Thoracic aorta (tissue), 2 donors: ENCODE results near the gene CRIP2. TPM values are rescaled to one million over a fixed set of nuclear protein-coding genes. Genes with fewer than 3 reads are reported as not detected.

Experiments
- ATAC-seq: fragments of 150-250 bp; one replicate; pipeline ENCODE4 v1.8.0; 2017; ENCODE audit warnings: low read depth; ENCODE audit not compliant: insufficient number of reproducible peaks, low FRiP score
- DNase-seq: peaks from one replicate; pipeline ENCODE4 v3.0.0-alpha.2; 2020; ENCODE audit warnings: low spot score
- H3K27ac ChIP-seq, 2 donors: fragments of 200-600 bp; sonication (generic); 1 replicate in 1 of 2; 2 replicates in 1 of 2; pipeline ENCODE4 v1.5.1; 2016; ENCODE audit warnings: mild to moderate bottlenecking in 2 of 2, moderate library complexity in 2 of 2
- H3K27me3 ChIP-seq: fragments of 200-600 bp; sonication (generic); replicated peaks from 2 replicates; pipeline ENCODE4 v1.6.0; 2016; ENCODE audit warnings: mild to moderate bottlenecking; ENCODE audit not compliant: insufficient read depth
- H3K36me3 ChIP-seq: fragments of 200-600 bp; sonication (generic); one replicate; pipeline ENCODE4 v1.5.1; 2016
- H3K4me1 ChIP-seq, 2 donors: fragments of 200-600 bp; sonication (generic); 1 replicate in 1 of 2; 2 replicates in 1 of 2; pipeline versions ENCODE4 v1.5.1 to v1.6.0; 2016; ENCODE audit warnings: low read depth in 2 of 2, mild to moderate bottlenecking in 1 of 2; ENCODE audit not compliant: control insufficient read depth in 1 of 2
- H3K4me3 ChIP-seq: fragments of 200-600 bp; sonication (generic); 2 replicates; pipeline ENCODE4 v1.5.1; 2016; ENCODE audit warnings: mild to moderate bottlenecking
- H3K9me3 ChIP-seq: fragments of 200-600 bp; sonication (generic); 2 replicates; pipeline ENCODE4 v1.5.1; 2016
- total RNA-seq, 2 donors: library from RNA; depleted of rRNA; stranded (reverse); fragments of >200 nt; gene quantifications; one replicate each; pipeline versions ENCODE4 v1.1.0 to v1.2.3, GENCODE V29; 2016
- TF ChIP-seq, protein P1 (sequence below): fragments of 200-600 bp; sonication (generic); IDR thresholded peaks from one replicate; pipeline ENCODE4 v1.5.1; 2019; ENCODE audit warnings: antibody characterized with exemption

The CRIP2 gene
- total RNA-seq, 2 donors from 2014 or later: 307 to 748 TPM

DNA sequence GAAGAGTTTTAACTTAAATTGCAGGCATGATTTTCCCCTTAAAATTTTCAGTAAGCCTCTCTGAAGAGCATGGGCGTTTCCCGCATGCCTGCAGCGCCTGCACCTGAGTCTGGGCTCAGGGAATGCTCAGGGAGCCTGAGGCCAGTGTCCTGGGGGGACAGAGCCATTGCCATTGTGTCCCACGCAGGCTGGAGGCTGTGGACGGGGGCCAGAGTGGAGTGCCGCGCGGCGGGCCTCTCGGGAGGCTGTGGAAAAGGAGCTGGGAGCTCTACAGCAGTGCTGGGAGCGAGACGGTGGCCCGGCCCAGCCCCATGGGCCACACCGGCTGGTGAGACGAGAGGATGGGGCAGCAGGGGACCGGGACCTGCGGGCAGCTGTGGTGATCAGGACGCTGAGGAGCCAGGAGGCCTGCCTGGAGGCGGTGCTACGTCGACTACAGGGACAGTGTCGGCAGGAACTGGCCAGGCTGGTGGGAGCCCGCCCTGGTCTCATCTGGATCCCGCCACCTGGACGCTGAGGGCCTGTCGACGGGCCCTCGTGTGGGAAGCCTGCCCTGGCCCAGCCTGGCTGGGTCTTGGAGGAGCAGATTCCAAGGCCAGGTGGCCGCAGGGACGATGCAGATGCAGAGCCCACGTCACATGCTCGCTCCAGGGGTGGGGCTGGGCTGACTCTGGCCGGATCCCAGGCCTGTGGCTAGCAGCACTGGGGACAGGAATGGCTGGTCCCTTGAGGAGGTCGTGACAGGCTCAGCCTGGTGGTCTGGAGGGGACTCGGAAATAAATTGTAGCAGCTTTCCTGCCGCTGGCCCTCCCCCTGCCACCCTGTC is 24.0 kb downstream of the CRIP2 start:
- Histone ChIP-seq H3K4me1 (peaks cover 0 to 8% of the 10 kb centered on the region in 2 donors), H3K9me3 (no peaks in the 10 kb centered on the region), H3K36me3 (no peaks in the 10 kb centered on the region), H3K27me3 (no peaks in the 10 kb centered on the region), H3K27ac (no peak overlapping the region), H3K4me3 (no peak overlapping the region)
- ATAC-seq (no peak), DNase-seq (no peak)
- TF ChIP-seq, protein P1, sequence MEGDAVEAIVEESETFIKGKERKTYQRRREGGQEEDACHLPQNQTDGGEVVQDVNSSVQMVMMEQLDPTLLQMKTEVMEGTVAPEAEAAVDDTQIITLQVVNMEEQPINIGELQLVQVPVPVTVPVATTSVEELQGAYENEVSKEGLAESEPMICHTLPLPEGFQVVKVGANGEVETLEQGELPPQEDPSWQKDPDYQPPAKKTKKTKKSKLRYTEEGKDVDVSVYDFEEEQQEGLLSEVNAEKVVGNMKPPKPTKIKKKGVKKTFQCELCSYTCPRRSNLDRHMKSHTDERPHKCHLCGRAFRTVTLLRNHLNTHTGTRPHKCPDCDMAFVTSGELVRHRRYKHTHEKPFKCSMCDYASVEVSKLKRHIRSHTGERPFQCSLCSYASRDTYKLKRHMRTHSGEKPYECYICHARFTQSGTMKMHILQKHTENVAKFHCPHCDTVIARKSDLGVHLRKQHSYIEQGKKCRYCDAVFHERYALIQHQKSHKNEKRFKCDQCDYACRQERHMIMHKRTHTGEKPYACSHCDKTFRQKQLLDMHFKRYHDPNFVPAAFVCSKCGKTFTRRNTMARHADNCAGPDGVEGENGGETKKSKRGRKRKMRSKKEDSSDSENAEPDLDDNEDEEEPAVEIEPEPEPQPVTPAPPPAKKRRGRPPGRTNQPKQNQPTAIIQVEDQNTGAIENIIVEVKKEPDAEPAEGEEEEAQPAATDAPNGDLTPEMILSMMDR: no peak

DNA sequence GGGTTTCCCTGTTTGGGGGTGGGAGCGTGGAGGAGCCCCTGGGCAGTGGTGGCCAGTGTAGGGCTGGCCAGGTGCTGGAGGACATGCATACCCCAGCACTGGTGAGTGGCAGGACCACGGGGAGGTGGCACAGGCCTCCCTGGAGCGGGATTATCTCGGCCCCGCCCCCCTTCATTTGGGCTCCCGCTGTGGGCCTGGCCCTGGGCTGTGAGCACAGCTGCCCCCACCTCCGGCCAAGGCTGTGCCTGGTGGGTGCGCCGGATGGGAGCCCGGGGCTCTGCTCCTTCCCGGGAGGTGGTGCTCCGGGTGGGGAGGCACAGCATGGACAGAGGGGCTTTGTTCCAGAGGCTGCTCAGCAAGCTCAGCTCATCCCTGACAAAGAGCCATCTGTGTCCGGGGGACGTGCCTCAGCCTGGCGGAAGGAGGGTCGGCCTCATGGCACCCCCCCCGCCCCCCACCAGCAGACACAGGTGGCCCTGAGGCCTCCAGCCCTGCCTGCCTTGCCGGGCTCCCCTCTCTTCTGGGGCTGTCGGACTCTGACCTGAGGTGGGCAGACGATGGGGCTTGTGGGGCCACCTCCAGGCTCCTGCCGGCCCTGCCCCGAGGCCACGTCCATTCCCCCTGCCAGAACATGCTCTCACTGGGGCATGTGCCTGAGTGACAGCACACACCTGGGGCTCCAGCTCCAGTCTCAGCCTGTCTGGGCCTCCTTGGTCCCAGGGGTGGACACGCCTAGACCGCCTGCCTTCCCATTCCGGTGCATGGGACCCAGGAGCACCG is 24.8 kb downstream of the CRIP2 start:
- DNase-seq (no peak), ATAC-seq (no peak)
- H3K27me3 ChIP-seq: no peaks in the 10 kb centered on the region
- H3K36me3 ChIP-seq: no peaks in the 10 kb centered on the region
- no peaks in the 10 kb centered on the region for H3K9me3 ChIP-seq
- TF ChIP-seq, protein P1: no peak
- no peak overlapping the region for H3K4me3 ChIP-seq
- peaks cover 0 to 8% of the 10 kb centered on the region in 2 donors for H3K4me1 ChIP-seq
- H3K27ac ChIP-seq: no peak overlapping the region

DNA sequence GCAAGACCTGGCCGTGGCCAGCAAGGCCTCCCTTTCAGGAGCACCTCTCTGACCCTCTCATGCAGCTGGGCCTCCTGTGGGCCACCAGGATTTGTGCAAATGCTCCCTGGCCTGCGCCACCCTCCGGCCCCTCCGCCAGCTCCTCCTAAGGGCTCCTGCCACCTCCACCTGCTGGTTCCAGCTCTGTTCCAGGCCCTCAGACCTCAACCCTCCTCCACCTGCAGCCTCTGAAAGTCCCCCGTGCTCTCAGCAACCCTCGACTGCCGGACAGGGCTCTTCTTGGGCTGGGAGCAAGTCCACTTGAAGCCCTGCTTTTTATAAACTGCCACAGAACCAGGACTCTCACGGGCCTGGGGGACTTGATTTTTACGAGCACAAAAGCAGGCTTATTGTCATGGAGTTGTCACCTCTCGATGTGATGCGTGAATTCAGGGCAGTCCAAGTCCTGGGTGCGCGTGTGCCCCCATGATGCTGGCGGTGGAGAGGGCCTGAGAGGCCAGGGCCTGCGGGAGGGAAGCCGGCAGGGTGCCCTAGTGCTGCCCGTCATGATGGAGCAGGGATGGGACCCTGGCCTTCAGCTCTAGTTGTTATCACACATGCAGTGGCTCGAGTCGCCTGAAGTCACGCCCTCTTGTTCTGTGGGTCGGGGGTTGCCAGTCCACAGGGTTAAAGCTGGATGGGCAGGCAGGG is 25.6 kb downstream of the CRIP2 start:
- DNase-seq (no peak), ATAC-seq (no peak)
- TF ChIP-seq, protein P1: no peak
- no peaks in the 10 kb centered on the region for H3K9me3 ChIP-seq
- H3K27me3 ChIP-seq: no peaks in the 10 kb centered on the region
- H3K4me1 ChIP-seq: peaks cover 0 to 6% of the 10 kb centered on the region in 2 donors
- H3K27ac ChIP-seq: no peak overlapping the region
- H3K36me3 ChIP-seq: no peaks in the 10 kb centered on the region
- H3K4me3 ChIP-seq: no peak overlapping the region

DNA sequence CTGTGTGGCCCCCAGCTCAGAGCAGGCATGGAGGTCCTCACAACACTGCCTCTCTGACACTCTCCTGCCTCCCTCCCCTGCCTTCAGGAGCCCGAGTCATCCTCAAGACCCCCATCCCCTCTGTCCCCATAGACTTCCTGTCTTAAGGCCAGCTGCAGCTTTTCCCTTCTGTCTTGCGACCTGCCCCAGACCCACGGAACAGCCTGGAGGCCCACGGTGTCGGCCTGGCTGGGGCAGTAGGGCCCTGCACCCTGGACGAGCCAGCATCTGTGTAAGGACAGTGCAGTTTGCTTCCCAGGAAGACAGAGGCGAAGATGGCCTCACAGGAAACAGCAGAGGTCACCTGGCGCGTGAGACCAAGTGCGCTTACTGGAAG is 26.1 kb downstream of the CRIP2 start:
- Histone ChIP-seq H3K4me1 (peaks cover 0 to under 1% of the 10 kb centered on the region in 2 donors), H3K9me3 (no peaks in the 10 kb centered on the region), H3K4me3 (no peak overlapping the region), H3K36me3 (no peaks in the 10 kb centered on the region), H3K27me3 (no peaks in the 10 kb centered on the region), H3K27ac (no peak overlapping the region)
- ATAC-seq: no peak
- TF ChIP-seq, protein P1: no peak
- no peak for DNase-seq
